ENCODE measurements around the gene TBCE.
"Not testable (repeated sequence)": the region's sequence is repeated elsewhere in the genome, so short reads cannot be mapped to it uniquely, and the experiment has no call there.

The TBCE gene

DNA sequence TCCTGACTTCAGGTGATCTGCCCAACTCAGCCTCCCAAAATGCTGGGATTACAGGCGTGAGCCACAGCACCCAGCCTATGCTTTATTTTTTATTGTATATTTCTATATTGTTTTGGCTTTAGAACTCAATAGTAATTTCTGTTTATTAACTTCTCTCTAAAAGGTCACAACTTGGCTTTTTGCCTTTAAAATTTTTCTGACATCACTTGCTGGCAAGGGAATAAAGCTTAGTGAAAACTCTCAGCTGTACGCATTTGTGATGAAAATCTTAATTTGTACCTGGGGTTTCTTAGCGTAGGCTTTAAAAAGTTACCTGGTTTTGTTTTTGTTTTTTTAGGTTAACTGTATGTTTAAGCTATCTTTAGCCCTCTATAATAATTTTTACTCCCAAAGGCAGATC is 100.8 kb downstream of the TBCE start:
- TF ChIP-seq POLR2AphosphoS5 (IDR thresholded peaks at IDR 0.05; ENCODE audit: low read depth, low read length), result no peak
- no peak for TF ChIP-seq SPI1 (IDR thresholded peaks at IDR 0.05; ENCODE audit: low read depth, low read length)
- no peak for TF ChIP-seq PAX5 (IDR thresholded peaks at IDR 0.05; ENCODE audit: insufficient read depth, low read length, severe bottlenecking)
- no peak for TF ChIP-seq POLR2A (IDR thresholded peaks at IDR 0.05; ENCODE audit: low read depth, low read length)
- no peak for TF ChIP-seq TAF1 (IDR thresholded peaks at IDR 0.05; ENCODE audit: low read depth, low read length)
- no peak for TF ChIP-seq POU2F2 (IDR thresholded peaks at IDR 0.05; ENCODE audit: low read depth, low read length)
- no peak for DNase-seq (ENCODE audit: insufficient read length, low spot score)
- FAIRE-seq, result no peak

DNA sequence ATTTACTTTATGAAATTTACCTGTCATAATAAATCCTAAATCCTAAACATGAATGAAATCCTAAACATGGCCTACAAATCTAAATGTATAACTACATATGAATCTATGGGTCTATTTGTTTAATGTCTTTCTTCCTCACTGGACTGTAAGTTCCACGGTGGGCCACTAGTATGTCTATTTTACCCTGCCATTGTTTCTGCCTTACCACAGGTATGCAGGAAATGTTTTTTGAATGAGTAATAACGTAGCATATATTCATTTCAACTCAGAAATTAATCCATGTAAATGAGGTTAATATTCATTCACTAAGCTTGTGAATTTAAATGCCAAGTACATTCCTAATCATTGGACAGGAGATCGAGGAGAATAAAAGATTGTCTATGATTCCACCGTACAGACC is 101.7 kb downstream of the TBCE start:
- TF ChIP-seq SPI1 (IDR thresholded peaks at IDR 0.05; ENCODE audit: low read depth, low read length) (no peak), TAF1 (IDR thresholded peaks at IDR 0.05; ENCODE audit: low read depth, low read length) (no peak), POLR2A (IDR thresholded peaks at IDR 0.05; ENCODE audit: low read depth, low read length) (no peak), POU2F2 (IDR thresholded peaks at IDR 0.05; ENCODE audit: low read depth, low read length) (no peak), PAX5 (IDR thresholded peaks at IDR 0.05; ENCODE audit: insufficient read depth, low read length, severe bottlenecking) (no peak), POLR2AphosphoS5 (IDR thresholded peaks at IDR 0.05; ENCODE audit: low read depth, low read length) (no peak)
- DNase-seq (ENCODE audit: insufficient read length, low spot score), result no peak
- no peak for FAIRE-seq

DNA sequence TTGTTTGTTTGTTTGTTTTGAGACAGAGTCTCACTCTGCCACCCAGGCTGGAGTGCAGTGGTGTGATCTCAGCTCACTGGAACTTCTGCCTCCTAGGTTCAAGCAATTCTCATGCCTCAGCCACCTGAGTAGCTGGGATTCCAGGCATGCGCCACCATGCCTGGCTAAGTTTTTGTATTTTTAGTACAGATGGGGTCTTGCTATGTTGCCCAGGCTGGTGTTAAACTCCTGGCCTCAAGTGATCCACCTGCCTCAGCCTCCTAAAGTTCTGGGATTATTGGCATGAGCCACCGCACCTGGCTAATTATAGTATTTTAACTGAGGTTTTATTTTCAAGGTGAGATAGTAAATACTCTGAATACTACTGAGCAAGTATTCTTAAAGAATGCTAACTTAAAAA is 102.7 kb downstream of the TBCE start:
- FAIRE-seq; DNase-seq (ENCODE audit: insufficient read length, low spot score): not testable (repeated sequence)

DNA sequence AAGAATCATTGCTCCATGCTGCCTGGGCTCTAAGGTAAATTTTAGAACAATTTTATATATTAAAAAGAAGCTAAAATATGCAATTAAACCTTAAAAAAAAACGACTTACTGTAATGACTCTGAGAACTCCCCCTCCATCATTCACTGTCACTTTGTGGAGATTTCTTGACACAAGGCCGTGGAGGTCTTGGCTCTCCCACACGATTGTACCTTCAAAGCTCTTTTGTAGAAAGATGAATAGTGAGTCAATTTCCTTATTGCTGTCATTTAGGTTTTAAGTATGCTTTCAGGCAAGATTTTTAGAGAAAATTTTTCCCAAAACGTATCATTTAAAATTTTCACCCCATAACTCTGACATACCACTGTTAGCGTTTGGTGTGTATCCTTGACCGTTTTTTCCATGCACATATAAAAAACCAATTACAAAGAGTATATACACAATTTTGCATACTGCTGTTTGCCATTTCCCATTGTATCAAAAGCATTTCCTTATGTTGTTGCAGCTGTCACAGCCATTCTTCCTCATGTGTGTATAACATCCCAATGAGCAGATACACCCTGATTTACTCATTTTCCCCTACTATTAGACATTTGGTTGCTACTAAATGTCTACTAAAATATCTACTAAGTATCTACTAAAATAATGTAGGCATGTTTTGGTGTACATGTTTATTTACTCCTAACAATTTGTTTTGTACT is 103.7 kb downstream of the TBCE start:
- TF ChIP-seq PAX5 (IDR thresholded peaks at IDR 0.05; ENCODE audit: insufficient read depth, low read length, severe bottlenecking) (no peak), POU2F2 (IDR thresholded peaks at IDR 0.05; ENCODE audit: low read depth, low read length) (no peak), TAF1 (IDR thresholded peaks at IDR 0.05; ENCODE audit: low read depth, low read length) (no peak), SPI1 (IDR thresholded peaks at IDR 0.05; ENCODE audit: low read depth, low read length) (no peak), POLR2AphosphoS5 (IDR thresholded peaks at IDR 0.05; ENCODE audit: low read depth, low read length) (no peak), POLR2A (IDR thresholded peaks at IDR 0.05; ENCODE audit: low read depth, low read length) (no peak)
- FAIRE-seq (no peak), DNase-seq (ENCODE audit: insufficient read length, low spot score) (no peak)

DNA sequence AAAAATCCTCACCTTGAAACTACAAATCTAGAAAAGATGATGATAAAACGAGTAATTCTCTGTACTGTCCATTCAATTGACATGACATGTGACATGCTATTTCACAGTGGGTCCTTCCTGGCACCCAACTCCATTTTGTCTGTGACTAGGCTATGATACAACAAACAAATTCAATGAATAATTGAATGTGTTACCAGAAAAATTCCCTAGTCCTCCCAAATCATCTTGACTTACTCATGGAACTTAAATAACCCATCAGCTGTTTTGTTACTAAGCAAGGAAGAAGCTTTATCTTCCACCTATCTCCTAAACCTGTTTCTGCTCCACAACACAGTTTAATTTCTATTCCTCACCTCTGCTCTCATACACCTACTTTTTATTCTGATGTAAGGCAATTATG is 106.6 kb downstream of the TBCE start:
- no peak for DNase-seq (ENCODE audit: insufficient read length, low spot score)
- FAIRE-seq, result no peak
- TF ChIP-seq POLR2A (IDR thresholded peaks at IDR 0.05; ENCODE audit: low read depth, low read length) (no peak), POLR2AphosphoS5 (IDR thresholded peaks at IDR 0.05; ENCODE audit: low read depth, low read length) (no peak), PAX5 (IDR thresholded peaks at IDR 0.05; ENCODE audit: insufficient read depth, low read length, severe bottlenecking) (no peak), SPI1 (IDR thresholded peaks at IDR 0.05; ENCODE audit: low read depth, low read length) (no peak), POU2F2 (IDR thresholded peaks at IDR 0.05; ENCODE audit: low read depth, low read length) (no peak), TAF1 (IDR thresholded peaks at IDR 0.05; ENCODE audit: low read depth, low read length) (no peak)

DNA sequence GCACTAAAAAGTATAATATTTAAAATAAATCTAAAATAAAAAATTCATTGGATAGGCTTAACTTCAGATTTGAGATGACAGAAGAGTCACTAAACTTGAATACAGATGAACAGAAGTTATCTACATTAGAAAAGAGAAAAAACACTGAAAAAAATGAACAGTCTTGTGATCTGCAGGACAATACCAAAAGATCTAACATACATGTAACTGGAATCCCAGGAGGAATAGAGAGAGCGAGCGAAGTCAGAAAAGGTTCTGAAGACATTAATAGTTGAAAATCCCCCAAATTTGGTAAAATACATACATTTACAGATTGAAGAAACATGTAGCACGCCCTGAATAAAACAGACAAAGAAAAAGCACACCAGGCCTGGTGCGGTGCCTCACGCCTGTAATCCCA is 115.9 kb downstream of the TBCE start:
- TF ChIP-seq PAX5 (IDR thresholded peaks at IDR 0.05; ENCODE audit: insufficient read depth, low read length, severe bottlenecking) (no peak), POU2F2 (IDR thresholded peaks at IDR 0.05; ENCODE audit: low read depth, low read length) (no peak), SPI1 (IDR thresholded peaks at IDR 0.05; ENCODE audit: low read depth, low read length) (no peak), POLR2A (IDR thresholded peaks at IDR 0.05; ENCODE audit: low read depth, low read length) (no peak), TAF1 (IDR thresholded peaks at IDR 0.05; ENCODE audit: low read depth, low read length) (no peak), POLR2AphosphoS5 (IDR thresholded peaks at IDR 0.05; ENCODE audit: low read depth, low read length) (no peak)
- DNase-seq (ENCODE audit: insufficient read length, low spot score), result no peak
- no peak for FAIRE-seq

DNA sequence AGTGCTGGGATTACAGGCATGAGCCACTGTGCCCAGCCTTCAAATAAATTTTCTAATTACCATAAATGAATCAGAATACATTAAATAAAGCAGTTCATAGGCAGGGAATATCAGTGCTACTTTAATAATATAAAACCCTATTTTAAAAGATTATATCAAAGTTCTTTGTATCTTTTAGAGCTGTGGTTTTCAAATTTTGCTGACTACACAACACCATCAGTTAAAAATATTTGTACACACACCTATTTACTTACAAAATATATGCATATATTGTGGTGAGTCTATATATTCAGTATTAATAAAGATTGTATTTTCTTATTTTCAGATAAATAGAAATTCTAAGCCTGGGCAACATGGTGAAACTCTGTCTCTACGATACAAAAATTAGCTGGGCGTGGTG is 118.3 kb downstream of the TBCE start:
- DNase-seq (ENCODE audit: insufficient read length, low spot score), result no peak
- FAIRE-seq, result no peak
- no peak for TF ChIP-seq POLR2AphosphoS5 (IDR thresholded peaks at IDR 0.05; ENCODE audit: low read depth, low read length)
- TF ChIP-seq POLR2A (IDR thresholded peaks at IDR 0.05; ENCODE audit: low read depth, low read length), result no peak
- TF ChIP-seq SPI1 (IDR thresholded peaks at IDR 0.05; ENCODE audit: low read depth, low read length), result no peak

DNA sequence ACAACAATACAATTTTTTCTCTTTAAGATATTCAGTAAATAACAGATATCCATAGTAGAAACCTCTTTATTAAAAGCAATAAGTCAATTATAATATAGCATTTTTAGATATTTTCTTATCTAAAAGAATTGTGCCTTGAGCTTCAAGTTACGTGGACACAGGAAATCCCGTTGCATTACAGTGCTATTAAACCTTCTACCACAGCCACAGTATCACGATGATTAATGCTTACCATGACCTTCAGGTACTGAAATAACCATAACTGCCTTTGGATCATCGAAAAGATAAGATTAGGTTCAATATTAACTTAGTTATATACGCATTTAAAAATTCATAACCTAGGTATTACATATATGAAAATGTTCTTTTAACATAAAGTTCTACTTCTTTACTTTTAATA is 119.1 kb downstream of the TBCE start:
- TF ChIP-seq PAX5 (IDR thresholded peaks at IDR 0.05; ENCODE audit: insufficient read depth, low read length, severe bottlenecking) (no peak), TAF1 (IDR thresholded peaks at IDR 0.05; ENCODE audit: low read depth, low read length) (no peak), SPI1 (IDR thresholded peaks at IDR 0.05; ENCODE audit: low read depth, low read length) (no peak), POLR2AphosphoS5 (IDR thresholded peaks at IDR 0.05; ENCODE audit: low read depth, low read length) (no peak), POLR2A (IDR thresholded peaks at IDR 0.05; ENCODE audit: low read depth, low read length) (no peak), POU2F2 (IDR thresholded peaks at IDR 0.05; ENCODE audit: low read depth, low read length) (no peak)
- no peak for FAIRE-seq
- no peak for DNase-seq (ENCODE audit: insufficient read length, low spot score)

DNA sequence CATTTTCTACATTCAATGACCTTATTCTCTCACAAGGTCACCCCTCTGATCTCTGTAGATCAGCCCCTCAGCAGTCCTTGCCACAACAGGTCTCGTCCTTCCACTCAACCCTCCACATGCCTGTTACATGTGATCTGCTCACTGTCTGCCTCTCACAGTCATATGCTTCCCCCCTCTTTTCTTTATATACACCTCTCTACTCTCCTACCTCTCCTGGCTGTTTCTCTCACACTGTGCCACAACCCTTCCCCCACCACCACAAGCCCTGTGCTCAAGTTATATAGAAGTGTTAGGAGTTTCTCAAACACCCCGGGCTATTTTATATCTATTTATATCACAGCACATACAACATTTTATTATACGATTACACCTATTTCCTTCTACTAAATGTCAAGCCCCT is 124.4 kb downstream of the TBCE start:
- DNase-seq (ENCODE audit: insufficient read length, low spot score) (no peak), FAIRE-seq (no peak)
- TF ChIP-seq POU2F2 (IDR thresholded peaks at IDR 0.05; ENCODE audit: low read depth, low read length) (no peak), POLR2A (IDR thresholded peaks at IDR 0.05; ENCODE audit: low read depth, low read length) (no peak), SPI1 (IDR thresholded peaks at IDR 0.05; ENCODE audit: low read depth, low read length) (no peak), PAX5 (IDR thresholded peaks at IDR 0.05; ENCODE audit: insufficient read depth, low read length, severe bottlenecking) (no peak), POLR2AphosphoS5 (IDR thresholded peaks at IDR 0.05; ENCODE audit: low read depth, low read length) (no peak), TAF1 (IDR thresholded peaks at IDR 0.05; ENCODE audit: low read depth, low read length) (no peak)

DNA sequence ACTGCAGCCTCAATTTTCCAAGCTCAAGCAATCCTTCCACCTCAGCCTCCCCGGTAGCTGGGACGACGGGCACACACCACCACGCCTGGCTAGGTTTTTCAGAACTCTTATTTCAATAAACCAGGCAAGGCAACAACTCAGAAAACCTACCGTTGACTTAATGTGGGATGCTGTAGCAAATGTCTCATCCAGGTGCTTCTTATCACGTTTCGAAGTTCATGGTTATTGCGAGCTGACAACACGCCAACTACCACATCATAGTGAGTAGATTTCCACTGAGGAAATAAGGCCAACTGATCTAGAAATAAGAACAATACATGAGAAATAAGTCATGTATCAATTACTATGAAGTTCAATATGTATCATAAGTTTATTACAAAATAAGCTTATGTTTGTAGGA is 127.3 kb downstream of the TBCE start:
- DNase-seq (ENCODE audit: insufficient read length, low spot score) (no peak), FAIRE-seq (no peak)
- TF ChIP-seq PAX5 (IDR thresholded peaks at IDR 0.05; ENCODE audit: insufficient read depth, low read length, severe bottlenecking) (no peak), SPI1 (IDR thresholded peaks at IDR 0.05; ENCODE audit: low read depth, low read length) (no peak), TAF1 (IDR thresholded peaks at IDR 0.05; ENCODE audit: low read depth, low read length) (no peak), POLR2A (IDR thresholded peaks at IDR 0.05; ENCODE audit: low read depth, low read length) (no peak), POU2F2 (IDR thresholded peaks at IDR 0.05; ENCODE audit: low read depth, low read length) (no peak), POLR2AphosphoS5 (IDR thresholded peaks at IDR 0.05; ENCODE audit: low read depth, low read length) (no peak)
